AG04450 (cell line): ENCODE data around the gene EXT2. TPM values are rescaled to one million over a fixed set of nuclear protein-coding genes. Genes with fewer than 3 reads are reported as not detected.

Experiments used
- CTCF ChIA-PET: fragments of 300-600, 350-600 bp; formaldehyde crosslinking; extraction: SDS; loops from one replicate; lab custom pipeline; 2022; ENCODE audit warnings: antibody characterized with exemption, inconsistent platforms; lab: Charles Lee
- POLR2A ChIA-PET: fragments of 350-600 bp; formaldehyde crosslinking; extraction: SDS; loops from one replicate; lab custom pipeline; 2021; ENCODE audit warnings: antibody characterized with exemption, inconsistent platforms; lab: Yijun Ruan, JAX
- DNase-seq: peaks from one replicate; pipeline ENCODE4 v3.0.0-alpha.2; 2011; ENCODE audit warnings: low read depth, low spot score
- H3K27ac ChIP-seq: one replicate; pipeline ENCODE4 v1.5.1; 2012; ENCODE audit warnings: low read depth, low read length, control low read depth
- H3K27me3 ChIP-seq: one replicate; pipeline ENCODE4 v1.6.0; 2012; ENCODE audit warnings: low read length; ENCODE audit not compliant: control insufficient read depth, insufficient read depth
- H3K4me3 ChIP-seq: 2 replicates; pipeline ENCODE4 v1.5.1; 2011; ENCODE audit warnings: mild to moderate bottlenecking, low read depth, low read length, control low read depth
- H3K9me3 ChIP-seq: 2 replicates; pipeline ENCODE4 v1.5.1; 2012; ENCODE audit warnings: low read length; ENCODE audit not compliant: control insufficient read depth, insufficient read depth
- CTCF ChIP-seq: IDR thresholded peaks from 2 replicates; pipeline ENCODE4 v1.5.1; 2011; ENCODE audit warnings: low read depth, low read length, control low read depth, inconsistent platforms
- polyA plus RNA-seq: library from polyadenylated mRNA; depleted of rRNA; stranded (reverse); fragments of >200 nt; gene quantifications from 2 replicates; pipeline ENCODE4 v1.2.3, GENCODE V29; 2011

The EXT2 gene
- polyA plus RNA-seq, 1 experiment: 138 TPM

GRCh38 chr11:44203270-44204043, 108.0 kb downstream of the EXT2 start:
- ChIA-PET POLR2A (no interaction called here), CTCF (no interaction called here)
- Histone ChIP-seq H3K9me3 (no peaks in the 10 kb centered on the region), H3K27ac (no peak overlapping the region), H3K27me3 (no peaks in the 10 kb centered on the region), H3K4me3 (no peak overlapping the region)
- no peak for DNase-seq
- no peak for TF ChIP-seq CTCF

- no peak for TF ChIP-seq CTCF
- H3K9me3 ChIP-seq: no peaks in the 10 kb centered on the region
- H3K27me3 ChIP-seq: no peaks in the 10 kb centered on the region
- H3K27ac ChIP-seq: no peak overlapping the region
- DNase-seq: no peak
- CTCF ChIA-PET: no interaction called here
- POLR2A ChIA-PET: no interaction called here
- no peak overlapping the region for H3K4me3 ChIP-seq
Observed at GRCh38 chr11:44205352-44205751, 109.9 kb downstream of the EXT2 start.

DNA sequence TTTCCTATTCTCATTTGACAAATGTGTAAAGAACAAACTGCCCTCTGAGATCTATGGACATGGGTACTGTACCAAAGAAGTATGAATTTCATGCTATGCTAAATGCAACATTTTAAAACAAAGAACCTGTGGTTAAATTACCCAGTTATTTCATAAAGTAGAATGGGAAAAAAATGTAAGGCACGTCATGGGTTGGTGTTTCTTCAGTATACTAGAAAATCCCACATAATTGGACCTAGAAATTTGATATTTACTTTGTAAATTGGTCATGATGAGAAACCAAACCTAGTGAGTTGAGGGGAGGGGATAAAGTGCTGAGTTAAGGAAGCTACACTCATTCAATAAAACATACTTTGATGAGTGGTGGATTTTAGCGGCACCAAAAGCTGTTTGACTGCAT, 110.4 kb downstream of the EXT2 start:
- no peaks in the 10 kb centered on the region for H3K9me3 ChIP-seq
- no peak overlapping the region for H3K4me3 ChIP-seq
- no peaks in the 10 kb centered on the region for H3K27me3 ChIP-seq
- POLR2A ChIA-PET: no interaction called here
- DNase-seq: no peak
- no peak overlapping the region for H3K27ac ChIP-seq
- TF ChIP-seq CTCF: no peak
- CTCF ChIA-PET: no interaction called here

- ChIA-PET CTCF (interaction anchor here (1.1 to 1.4 kb wide), 4 partner anchors 14 to 79 kb away, joined by 3 to 5 read pairs (median 4); no protein-coding TSS in a partner anchor), POLR2A (no interaction called here)
- DNase-seq: no peak
- TF ChIP-seq CTCF: no peak
- Histone ChIP-seq H3K4me3 (no peak overlapping the region), H3K27ac (no peak overlapping the region), H3K27me3 (no peaks in the 10 kb centered on the region), H3K9me3 (no peaks in the 10 kb centered on the region)
Observed at GRCh38 chr11:44207292-44207691, 111.8 kb downstream of the EXT2 start.

- TF ChIP-seq CTCF: no peak
- DNase-seq: no peak
- Histone ChIP-seq H3K27me3 (no peaks in the 10 kb centered on the region), H3K4me3 (no peak overlapping the region), H3K9me3 (no peaks in the 10 kb centered on the region), H3K27ac (no peak overlapping the region)
- ChIA-PET POLR2A (no interaction called here), CTCF (no interaction called here)
Observed at GRCh38 chr11:44208976-44209603, 113.6 kb downstream of the EXT2 start.
